Bone marrow (tissue), 2 donors: ENCODE data around the gene KLF15.

Experiments
- DNase-seq, 2 donors: peaks; one replicate each; lab custom pipeline; 2025; lab: John Stamatoyannopoulos, UW

KLF15 gene

GRCh38 chr3:126304704-126305103 lies 52.5 kb downstream of the KLF15 start:
- no peak for DNase-seq

- DNase-seq = no peak
Observed at GRCh38 chr3:126304291-126304690, 52.9 kb downstream of the KLF15 start.

DNA sequence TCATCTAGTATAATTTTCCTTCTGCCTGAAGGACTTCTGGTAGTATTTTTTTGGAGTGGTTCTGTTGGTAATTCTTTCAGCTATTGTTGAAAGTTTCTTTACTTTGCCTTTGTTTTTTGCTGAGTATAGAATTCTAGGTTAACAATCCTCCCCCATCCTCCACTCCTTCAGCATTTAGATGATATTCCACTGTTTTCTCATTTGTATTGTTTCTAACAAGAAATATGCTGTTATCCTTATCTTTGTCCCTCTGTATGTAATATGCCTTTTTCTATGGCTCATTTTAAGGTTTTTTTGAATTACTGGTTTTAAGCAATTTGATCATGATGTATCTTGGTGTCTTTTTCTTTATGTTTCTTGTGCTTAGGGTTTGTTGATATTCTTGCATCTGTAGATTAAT lies 53.9 kb downstream of the KLF15 start:
- DNase-seq = no peak

DNA sequence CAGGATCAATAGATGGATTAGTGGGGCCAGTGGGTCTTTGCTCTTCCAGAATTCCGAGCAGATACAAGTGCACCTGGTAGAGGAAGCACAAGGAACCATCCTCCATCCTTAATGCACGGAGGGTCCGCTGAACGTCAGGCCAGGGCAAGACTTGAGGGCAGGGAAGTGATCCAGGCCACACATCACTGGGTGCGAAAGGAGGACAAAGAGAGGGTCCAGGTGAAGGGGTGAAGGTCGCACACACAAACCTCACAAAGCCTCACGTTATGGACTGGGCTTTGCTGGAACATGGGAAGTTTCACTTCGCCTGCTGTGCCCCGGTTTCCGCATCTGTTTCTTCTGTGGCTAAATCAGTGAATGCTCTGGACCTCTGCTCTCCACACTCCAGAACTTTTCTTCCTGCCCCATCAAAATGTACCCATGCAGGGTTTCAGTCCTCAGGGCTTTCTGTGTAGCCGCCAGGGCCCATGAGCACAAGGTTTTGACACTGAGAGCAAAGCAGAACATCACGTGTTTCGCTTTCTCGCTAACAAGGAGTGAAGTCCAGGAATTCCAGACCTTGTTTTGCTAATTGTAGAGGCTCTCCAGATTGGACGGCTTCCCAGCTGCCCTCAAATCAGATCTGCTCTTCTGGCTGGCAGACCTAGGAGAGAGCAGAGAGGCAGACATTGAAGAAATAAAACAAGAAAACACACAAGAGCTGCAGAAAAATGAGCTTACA lies 56.3 kb downstream of the KLF15 start:
- DNase-seq = no peak

DNA sequence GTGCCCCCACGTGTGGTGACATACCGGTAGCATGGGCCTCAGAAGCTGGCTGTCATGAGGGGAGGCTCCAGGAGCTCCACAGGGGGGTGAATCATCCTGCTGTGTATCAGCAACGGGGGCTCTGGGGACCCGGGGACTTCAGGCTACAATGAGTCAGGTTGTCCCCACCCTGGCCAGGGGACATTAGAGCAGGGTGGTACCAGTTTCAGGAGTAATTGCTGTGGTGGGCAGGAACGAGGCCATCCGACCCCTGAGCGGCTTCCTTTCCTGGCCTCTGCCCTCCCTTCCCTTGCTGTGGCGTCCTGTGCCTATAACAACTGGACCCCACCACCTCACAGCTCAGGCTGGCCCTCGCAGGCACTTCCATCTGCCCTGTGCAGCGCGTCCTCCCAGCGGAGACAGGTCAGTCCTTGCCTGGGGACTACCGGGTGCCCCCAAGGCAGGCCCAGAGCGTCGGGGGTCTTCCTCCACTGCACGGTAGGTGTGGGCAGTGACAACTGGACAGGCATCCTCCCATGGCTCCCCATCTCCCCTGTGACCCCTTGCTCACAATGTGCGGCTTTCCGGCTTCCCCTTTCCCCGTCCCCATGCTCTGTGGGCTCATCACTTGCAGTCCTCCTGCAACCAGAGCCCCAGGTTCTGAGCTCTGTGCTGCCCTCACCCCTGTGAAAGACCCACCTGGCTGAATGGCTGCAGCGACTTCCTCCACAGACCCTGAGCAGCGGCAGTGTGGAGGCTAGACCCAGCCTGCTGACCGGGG lies 57.0 kb downstream of the KLF15 start:
- no peak for DNase-seq

DNA sequence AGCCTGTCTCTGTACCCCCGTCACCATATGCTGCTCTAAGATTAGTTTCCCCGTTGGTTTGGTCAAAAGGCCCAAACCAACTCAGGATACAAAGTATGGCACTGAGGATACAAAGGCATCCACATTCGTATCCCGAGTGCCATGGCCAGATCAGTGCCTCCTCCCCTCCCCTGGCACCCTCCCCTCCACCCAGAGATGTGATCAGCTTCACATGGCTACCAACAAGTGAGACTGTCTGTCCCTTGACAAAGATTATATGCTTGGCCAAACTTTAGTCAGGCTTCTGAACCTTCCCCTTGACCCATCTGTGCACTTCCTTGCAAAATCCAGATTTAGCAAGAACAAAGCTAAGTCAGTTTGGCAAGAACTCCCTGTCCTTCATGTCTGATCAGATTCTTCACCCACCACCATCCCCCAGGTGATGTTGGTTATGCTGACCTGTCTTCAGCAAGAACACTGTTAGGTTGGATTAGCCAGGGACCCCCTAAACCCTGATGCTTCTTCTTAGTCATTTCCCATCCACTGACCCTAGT lies 61.7 kb downstream of the KLF15 start:
- no peak for DNase-seq

- no peak for DNase-seq
Observed at GRCh38 chr3:126294211-126294808, 62.9 kb downstream of the KLF15 start.

GRCh38 chr3:126293370-126294082 lies 63.7 kb downstream of the KLF15 start:
- DNase-seq = no peak
